OCI-LY3 (cell line): ENCODE measurements around the gene RHOT2.

Source experiments
- H2AFZ ChIP-seq: fragments of 200-600, 300-600 bp; shearing (Covaris generic); 2 replicates; pipeline ENCODE4 v1.6.0; 2014; ENCODE audit warnings: antibody characterized with exemption, low read depth, low read length
- H3K27ac ChIP-seq: fragments of 200-600, 300-600 bp; sonication (generic); 2 replicates; pipeline ENCODE4 v1.5.1; 2014; ENCODE audit warnings: mild to moderate bottlenecking, low read length, moderate library complexity, mixed read lengths
- H3K27me3 ChIP-seq: fragments of 200-600, 300-600 bp; sonication (generic); 2 replicates; pipeline ENCODE4 v1.6.1; 2014; ENCODE audit warnings: low read depth, low read length, mixed read lengths
- H3K36me3 ChIP-seq: fragments of 200-600, 300-600 bp; sonication (generic); replicated peaks from 2 replicates; pipeline ENCODE3; 2014; ENCODE audit warnings: low read depth, low read length, mixed read lengths
- H3K4me1 ChIP-seq: fragments of 300-600, 200-600 bp; sonication (generic); 2 replicates; pipeline ENCODE4 v1.6.1; 2014; ENCODE audit warnings: low read length, mixed read lengths
- H3K4me2 ChIP-seq: fragments of 200-600, 300-600 bp; sonication (generic); 2 replicates; pipeline ENCODE4 v1.6.1; 2014; ENCODE audit warnings: low read length, mixed read lengths
- H3K4me3 ChIP-seq: fragments of 300-600, 200-600 bp; sonication (generic); 2 replicates; pipeline ENCODE4 v1.5.1; 2014; ENCODE audit warnings: antibody characterized with exemption, mild to moderate bottlenecking, low read length, moderate library complexity
- H3K79me2 ChIP-seq: fragments of 300-600, 200-600 bp; shearing (Covaris generic); 2 replicates; pipeline ENCODE4 v1.6.1; 2014; ENCODE audit warnings: mild to moderate bottlenecking, low read length, mixed read lengths
- H3K9ac ChIP-seq: fragments of 300-600, 200-600 bp; shearing (Covaris generic); 2 replicates; pipeline ENCODE4 v1.6.0; 2014; ENCODE audit warnings: mild to moderate bottlenecking, low read length, moderate library complexity
- H3K9me3 ChIP-seq: fragments of 200-600, 300-600 bp; shearing (Covaris generic); 2 replicates; pipeline ENCODE4 v1.6.1; 2014; ENCODE audit warnings: low read length, mixed read lengths; ENCODE audit not compliant: insufficient read depth
- H4K20me1 ChIP-seq: fragments of 200-600, 300-600 bp; sonication (generic); 2 replicates; pipeline ENCODE4 v1.6.1; 2016; ENCODE audit warnings: low read length, mixed read lengths; ENCODE audit not compliant: insufficient read depth
- CTCF ChIP-seq: fragments of 200-600, 300-600 bp; sonication (generic); IDR thresholded peaks from 2 replicates; pipeline ENCODE4 v1.5.1; 2014; ENCODE audit warnings: antibody characterized with exemption, low read length, low read depth
- EZH2phosphoT487 ChIP-seq: fragments of 200-600 bp; shearing (Covaris generic); IDR thresholded peaks from 2 replicates; pipeline ENCODE4 v1.6.1; 2018; ENCODE audit warnings: antibody characterized with exemption, mixed run types, low read depth

The RHOT2 gene

GRCh38 chr16:622920-623280 lies 45.0 kb upstream of the RHOT2 start:
- no peaks in the 10 kb centered on the region for H3K9me3 ChIP-seq
- H3K27ac ChIP-seq: no peak overlapping the region
- no peak overlapping the region for H2AFZ ChIP-seq
- H3K4me3 ChIP-seq: no peak overlapping the region
- H3K36me3 ChIP-seq: no peaks in the 10 kb centered on the region
- no peaks in the 10 kb centered on the region for H3K79me2 ChIP-seq
- no peaks in the 10 kb centered on the region for H3K27me3 ChIP-seq
- no peak overlapping the region for H3K4me2 ChIP-seq
- TF ChIP-seq CTCF: no peak
- TF ChIP-seq EZH2phosphoT487: no peak
- H4K20me1 ChIP-seq: no peaks in the 10 kb centered on the region
- H3K4me1 ChIP-seq: no peaks in the 10 kb centered on the region
- H3K9ac ChIP-seq: no peak overlapping the region

- Histone ChIP-seq H4K20me1 (no peaks in the 10 kb centered on the region), H3K9ac (no peak overlapping the region), H3K79me2 (no peaks in the 10 kb centered on the region), H3K4me3 (no peak overlapping the region), H3K9me3 (no peaks in the 10 kb centered on the region), H3K27me3 (no peaks in the 10 kb centered on the region), H3K4me2 (no peak overlapping the region), H3K36me3 (no peaks in the 10 kb centered on the region), H3K4me1 (no peaks in the 10 kb centered on the region), H2AFZ (no peak overlapping the region), H3K27ac (no peak overlapping the region)
- TF ChIP-seq CTCF: no peak
Observed at GRCh38 chr16:624526-625070, 43.3 kb upstream of the RHOT2 start.

GRCh38 chr16:625117-625976 lies 42.6 kb upstream of the RHOT2 start:
- H3K27ac ChIP-seq: no peak overlapping the region
- no peak overlapping the region for H3K9ac ChIP-seq
- TF ChIP-seq EZH2phosphoT487 (no peak), CTCF (no peak)
- H2AFZ ChIP-seq: no peak overlapping the region
- H3K27me3 ChIP-seq: no peaks in the 10 kb centered on the region
- no peaks in the 10 kb centered on the region for H4K20me1 ChIP-seq
- H3K36me3 ChIP-seq: no peaks in the 10 kb centered on the region
- H3K79me2 ChIP-seq: no peaks in the 10 kb centered on the region
- H3K4me3 ChIP-seq: no peak overlapping the region
- no peak overlapping the region for H3K4me2 ChIP-seq
- H3K9me3 ChIP-seq: no peaks in the 10 kb centered on the region
- no peaks in the 10 kb centered on the region for H3K4me1 ChIP-seq

- Histone ChIP-seq H3K27ac (no peak overlapping the region), H4K20me1 (no peaks in the 10 kb centered on the region), H2AFZ (no peak overlapping the region), H3K9me3 (no peaks in the 10 kb centered on the region), H3K4me3 (no peak overlapping the region), H3K4me2 (no peak overlapping the region), H3K27me3 (no peaks in the 10 kb centered on the region), H3K4me1 (no peaks in the 10 kb centered on the region), H3K36me3 (no peaks in the 10 kb centered on the region), H3K9ac (no peak overlapping the region), H3K79me2 (no peaks in the 10 kb centered on the region)
- TF ChIP-seq EZH2phosphoT487: no peak
- TF ChIP-seq CTCF: no peak
Observed at GRCh38 chr16:625977-626765, 41.8 kb upstream of the RHOT2 start.
